Progenitor cell of endocrine pancreas (in vitro differentiated cells): ENCODE results near the gene C20orf144. TPM values are rescaled to one million over a fixed set of nuclear protein-coding genes. Genes with fewer than 3 reads are reported as not detected.

Experiments
- DNase-seq: peaks from one replicate; pipeline ENCODE4 v3.0.0; 2021; ENCODE audit warnings: low spot score; ENCODE audit not compliant: unreplicated experiment
- H3K27ac Mint-ChIP-seq: 2 replicates; pipeline ENCODE4 v1.8.0; 2021; ENCODE audit warnings: mild to moderate bottlenecking, moderate library complexity, mixed read lengths
- H3K27me3 Mint-ChIP-seq: 2 replicates; pipeline ENCODE4 v1.8.0; 2021; ENCODE audit warnings: mixed read lengths
- H3K36me3 Mint-ChIP-seq: 2 replicates; pipeline ENCODE4 v1.8.0; 2022; ENCODE audit warnings: mixed read lengths; ENCODE audit not compliant: insufficient read depth
- H3K4me1 Mint-ChIP-seq: 2 replicates; pipeline ENCODE4 v1.8.0; 2021; ENCODE audit warnings: low read depth, mixed read lengths
- H3K4me3 Mint-ChIP-seq: 2 replicates; pipeline ENCODE4 v1.8.0; 2021; ENCODE audit warnings: low read depth, mild to moderate bottlenecking, moderate library complexity, mixed read lengths
- H3K9me3 Mint-ChIP-seq: 2 replicates; pipeline ENCODE4 v1.8.0; 2021; ENCODE audit warnings: low read depth, mixed read lengths
- CTCF ChIP-seq: fragments of 200-600 bp; sonication (generic); IDR thresholded peaks from one replicate; pipeline ENCODE4 v1.5.0; 2021; ENCODE audit warnings: antibody characterized with exemption, mild to moderate bottlenecking; ENCODE audit not compliant: unreplicated experiment
- total RNA-seq: library from RNA; stranded (reverse); gene quantifications from 2 replicates; pipeline ENCODE4 v1.2.1, GENCODE V29; 2021

The C20orf144 gene
- total RNA-seq, 1 donor from 2014 or later: not detected

GRCh38 chr20:33701629-33702450 lies 39.7 kb downstream of the C20orf144 start:
- Mint-ChIP-seq H3K9me3 (peaks cover 3% of the 10 kb centered on the region), H3K4me1 (no peaks in the 10 kb centered on the region), H3K4me3 (no peak overlapping the region), H3K27me3 (no peaks in the 10 kb centered on the region), H3K27ac (peak overlapping the region; percentile 80), H3K36me3 (peaks cover 6% of the 10 kb centered on the region)
- DNase-seq: no peak
- TF ChIP-seq CTCF: no peak

- H3K9me3 Mint-ChIP-seq: peaks cover 3% of the 10 kb centered on the region
- no peak overlapping the region for H3K27ac Mint-ChIP-seq
- no peak overlapping the region for H3K4me3 Mint-ChIP-seq
- no peak for DNase-seq
- H3K27me3 Mint-ChIP-seq: no peaks in the 10 kb centered on the region
- H3K36me3 Mint-ChIP-seq: peaks cover 4% of the 10 kb centered on the region
- H3K4me1 Mint-ChIP-seq: peaks cover 4% of the 10 kb centered on the region
- no peak for TF ChIP-seq CTCF
Observed at GRCh38 chr20:33702861-33703260, 40.7 kb downstream of the C20orf144 start.

- Mint-ChIP-seq H3K4me3 (no peak overlapping the region), H3K36me3 (peaks cover 4% of the 10 kb centered on the region), H3K4me1 (peaks cover 4% of the 10 kb centered on the region), H3K9me3 (peaks cover 3% of the 10 kb centered on the region), H3K27ac (no peak overlapping the region), H3K27me3 (no peaks in the 10 kb centered on the region)
- no peak for DNase-seq
- no peak for TF ChIP-seq CTCF
Observed at GRCh38 chr20:33703498-33704137, 41.5 kb downstream of the C20orf144 start.

- Mint-ChIP-seq H3K36me3 (peaks cover 2% of the 10 kb centered on the region), H3K4me3 (no peak overlapping the region), H3K9me3 (peaks cover 3% of the 10 kb centered on the region), H3K27me3 (no peaks in the 10 kb centered on the region), H3K4me1 (peaks cover 4% of the 10 kb centered on the region), H3K27ac (no peak overlapping the region)
- DNase-seq: no peak
- TF ChIP-seq CTCF: no peak
Observed at GRCh38 chr20:33704197-33704924, 42.2 kb downstream of the C20orf144 start.

GRCh38 chr20:33707668-33708067 lies 45.5 kb downstream of the C20orf144 start:
- H3K27ac Mint-ChIP-seq: no peak overlapping the region
- no peak for DNase-seq
- peaks cover 4% of the 10 kb centered on the region for H3K4me1 Mint-ChIP-seq
- no peak overlapping the region for H3K4me3 Mint-ChIP-seq
- TF ChIP-seq CTCF: no peak
- H3K9me3 Mint-ChIP-seq: no peaks in the 10 kb centered on the region
- no peaks in the 10 kb centered on the region for H3K36me3 Mint-ChIP-seq
- no peaks in the 10 kb centered on the region for H3K27me3 Mint-ChIP-seq
